SK-N-SH (cell line): ENCODE results near the gene GPR180.

Source experiments
- CTCF ChIP-seq: fragments of 200-600 bp; sonication (generic); IDR thresholded peaks from 2 replicates; pipeline ENCODE4 v1.6.1; 2017; ENCODE audit warnings: antibody characterized with exemption, mild to moderate bottlenecking, moderate library complexity
- EP300 ChIP-seq, 2 experiments: IDR thresholded peaks; 2 replicates each; pipeline versions ENCODE4 v1.4.0 to v1.6.1; 2012; ENCODE audit warnings: borderline replicate concordance in 1 of 2, low read depth in 1 of 2, low read length in 1 of 2
- EZH2phosphoT487 ChIP-seq: fragments of 200-600 bp; sonication (generic); IDR thresholded peaks from 2 replicates; pipeline ENCODE4 v1.6.1; 2017; ENCODE audit warnings: low read depth, mixed run types, mild to moderate bottlenecking, antibody characterized with exemption, moderate library complexity, borderline replicate concordance
- FOXM1 ChIP-seq: IDR thresholded peaks from 2 replicates; pipeline ENCODE4 v1.4.0; 2012; ENCODE audit warnings: low read depth, mild to moderate bottlenecking
- NFIC ChIP-seq: IDR thresholded peaks from 2 replicates; pipeline ENCODE4 v1.4.0; 2012; ENCODE audit warnings: borderline replicate concordance
- NRF1 ChIP-seq: IDR thresholded peaks from 2 replicates; pipeline ENCODE4 v1.6.1; 2012; ENCODE audit warnings: low read depth, mild to moderate bottlenecking, low read length
- RAD21 ChIP-seq: IDR thresholded peaks from 2 replicates; pipeline ENCODE4 v1.6.1; 2012; ENCODE audit warnings: mild to moderate bottlenecking, low read length
- REST ChIP-seq: IDR thresholded peaks from 2 replicates; pipeline ENCODE4 v1.6.1; 2012; ENCODE audit warnings: mild to moderate bottlenecking, low read depth, low read length, moderate library complexity
- RFX5 ChIP-seq: IDR thresholded peaks from 2 replicates; pipeline ENCODE4 v1.6.1; 2012; ENCODE audit warnings: mild to moderate bottlenecking, improper control_type of control experiment, low read length
- SMC3 ChIP-seq: IDR thresholded peaks from 2 replicates; pipeline ENCODE4 v1.6.1; 2012; ENCODE audit warnings: low read depth, low read length, improper control_type of control experiment
- USF1 ChIP-seq: IDR thresholded peaks from 2 replicates; pipeline ENCODE4 v1.4.0; 2012; ENCODE audit warnings: low read depth, borderline replicate concordance

GRCh38 chr13:94553766-94554165 is 47.9 kb upstream of the GPR180 start:
- TF ChIP-seq RFX5 (no peak), CTCF (no peak), EZH2phosphoT487 (no peak), SMC3 (no peak), RAD21 (no peak), REST (no peak), FOXM1 (no peak), NFIC (no peak), EP300 (IDR thresholded peaks at IDR 0.05; ENCODE audit: borderline replicate concordance in 1 of 2, low read depth in 1 of 2, low read length in 1 of 2) (no peak), USF1 (no peak), NRF1 (no peak)
